ENCODE measurements around the gene DEFB121. TPM values are rescaled to one million over a fixed set of nuclear protein-coding genes. Genes with fewer than 3 reads are reported as not detected.
"Not testable (repeated sequence)": the region's sequence is repeated elsewhere in the genome, so short reads cannot be mapped to it uniquely, and the experiment has no call there.

DEFB121 gene
- total RNA-seq, 1 donor from 2014 or later: not detected

DNA sequence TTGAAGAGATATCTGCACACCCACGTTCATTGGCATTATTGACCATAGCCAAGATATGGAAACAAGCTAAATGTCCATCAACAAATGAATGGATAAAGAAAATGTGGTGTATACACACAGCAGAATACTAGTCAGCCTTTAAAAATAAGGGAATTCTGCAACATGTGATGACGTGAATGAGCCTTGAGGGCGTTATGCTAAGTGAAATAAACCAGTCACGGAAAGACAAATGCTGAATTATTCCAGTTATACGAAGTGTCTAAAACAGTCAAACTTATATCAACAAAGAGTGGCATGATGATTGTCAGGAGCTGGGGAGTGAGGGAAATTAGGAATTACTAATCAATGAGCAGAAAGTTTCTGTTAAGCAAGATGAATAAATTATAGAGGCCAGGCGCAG is 8.4 kb upstream of the DEFB121 start:
- no peaks in the 10 kb centered on the region for H3K36me3 Mint-ChIP-seq (ENCODE audit: low read depth)
- H3K27ac Mint-ChIP-seq: no peak overlapping the region
- H3K4me1 Mint-ChIP-seq (ENCODE audit: low read depth): no peaks in the 10 kb centered on the region
- H3K9me3 Mint-ChIP-seq: no peaks in the 10 kb centered on the region
- intact Hi-C loops (cut with micrococcal nuclease): no loop called here
- H3K27me3 Mint-ChIP-seq (ENCODE audit: insufficient read depth): no peaks in the 10 kb centered on the region
- no peak overlapping the region for H3K4me3 Mint-ChIP-seq
- DNase-seq (ENCODE audit: low spot score): no peak

DNA sequence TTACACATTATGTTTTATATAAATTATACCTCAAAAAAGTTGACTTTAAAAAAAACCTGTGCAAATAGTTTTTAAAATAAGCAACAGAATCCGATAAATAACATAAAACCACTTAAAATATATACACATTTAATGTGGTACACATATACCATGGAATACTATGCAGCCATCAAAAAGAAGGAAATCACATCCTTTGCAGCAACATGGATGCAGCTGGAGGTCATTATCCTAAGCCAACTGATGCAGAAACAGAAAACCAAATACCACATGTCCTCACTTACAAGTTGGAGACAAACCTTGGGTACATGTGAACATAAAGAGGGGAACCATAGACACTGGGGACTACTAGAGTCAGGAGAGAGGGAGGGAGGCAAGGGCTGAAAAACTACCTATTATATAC is 4.0 kb upstream of the DEFB121 start:
- no peaks in the 10 kb centered on the region for H3K9me3 Mint-ChIP-seq
- H3K36me3 Mint-ChIP-seq (ENCODE audit: low read depth): no peaks in the 10 kb centered on the region
- H3K4me1 Mint-ChIP-seq (ENCODE audit: low read depth): no peaks in the 10 kb centered on the region
- H3K4me3 Mint-ChIP-seq: no peak overlapping the region
- H3K27ac Mint-ChIP-seq: no peak overlapping the region
- H3K27me3 Mint-ChIP-seq (ENCODE audit: insufficient read depth): no peaks in the 10 kb centered on the region
- DNase-seq (ENCODE audit: low spot score): no peak
- intact Hi-C loops (cut with micrococcal nuclease): no loop called here

DNA sequence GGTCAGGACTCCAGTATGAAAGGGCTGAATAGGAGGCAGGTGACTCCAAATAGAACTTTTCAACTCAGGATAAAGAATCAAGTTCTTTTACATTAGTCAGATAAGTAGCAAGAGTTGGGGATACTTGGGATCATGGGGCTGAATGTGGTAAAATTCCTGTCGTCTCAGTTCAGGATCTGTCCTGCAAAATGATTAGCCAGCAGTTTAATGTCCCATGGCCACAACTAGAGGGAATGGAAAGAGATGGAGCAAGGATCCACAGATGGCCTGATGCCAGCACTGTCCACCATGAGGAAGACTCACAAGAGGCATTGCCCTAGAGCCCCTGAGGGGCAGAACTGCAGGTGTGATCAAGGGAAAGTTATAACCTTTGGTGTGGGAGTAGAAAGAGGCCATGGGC is 2.1 kb downstream of the DEFB121 start:
- no peak for DNase-seq (ENCODE audit: low spot score)
- intact Hi-C loops (cut with micrococcal nuclease): no loop called here
- Mint-ChIP-seq H3K36me3 (ENCODE audit: low read depth) (no peaks in the 10 kb centered on the region), H3K27me3 (ENCODE audit: insufficient read depth) (no peaks in the 10 kb centered on the region), H3K9me3 (no peaks in the 10 kb centered on the region), H3K4me3 (no peak overlapping the region), H3K4me1 (ENCODE audit: low read depth) (no peaks in the 10 kb centered on the region), H3K27ac (no peak overlapping the region)

DNA sequence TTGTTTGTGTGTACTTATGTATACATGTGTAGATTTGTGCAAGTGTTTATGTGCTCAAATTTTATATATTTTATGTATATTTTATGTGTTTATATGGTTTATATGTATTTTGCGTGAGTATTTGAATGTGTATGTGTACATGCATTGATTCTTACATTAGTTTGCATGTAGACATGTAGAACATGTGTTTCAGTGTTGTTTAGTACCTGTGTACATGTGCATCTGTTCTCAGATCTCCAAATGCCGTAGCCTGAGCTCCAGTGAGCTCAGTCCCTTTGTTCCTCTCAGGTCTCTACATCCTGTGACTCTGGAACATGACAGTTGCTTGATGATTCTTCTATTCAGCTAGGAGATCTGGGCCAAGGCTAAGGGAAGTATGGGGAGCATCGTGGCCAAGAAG is 11.1 kb downstream of the DEFB121 start:
- H3K27ac Mint-ChIP-seq: no peak overlapping the region
- no peak overlapping the region for H3K4me3 Mint-ChIP-seq
- no peak for DNase-seq (ENCODE audit: low spot score)

DNA sequence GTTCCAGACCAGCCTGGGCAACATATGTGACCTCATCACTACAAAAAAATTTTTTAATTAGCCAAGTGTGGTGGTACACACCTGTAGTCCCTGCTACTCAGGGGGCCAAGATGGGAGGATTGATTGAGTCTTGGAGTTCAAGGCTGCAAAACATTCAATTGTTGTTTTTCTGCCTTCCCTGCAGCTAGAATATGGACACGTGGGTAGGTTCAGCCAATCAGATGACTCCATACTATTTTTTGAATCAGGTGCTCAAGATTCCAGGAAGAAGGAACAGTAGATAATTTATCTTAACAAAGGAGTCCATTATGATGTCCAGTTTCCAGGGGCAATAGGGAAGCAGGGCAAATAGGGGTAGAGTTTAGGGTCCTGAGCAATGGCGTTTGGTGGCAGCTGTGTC is 13.2 kb downstream of the DEFB121 start:
- H3K27ac Mint-ChIP-seq: no peak overlapping the region
- peaks cover 1% of the 10 kb centered on the region for H3K27me3 Mint-ChIP-seq (ENCODE audit: insufficient read depth)
- intact Hi-C loops (cut with micrococcal nuclease): no loop called here
- H3K9me3 Mint-ChIP-seq: no peaks in the 10 kb centered on the region
- H3K4me1 Mint-ChIP-seq (ENCODE audit: low read depth): no peaks in the 10 kb centered on the region
- DNase-seq (ENCODE audit: low spot score): no peak
- no peaks in the 10 kb centered on the region for H3K36me3 Mint-ChIP-seq (ENCODE audit: low read depth)
- H3K4me3 Mint-ChIP-seq: no peak overlapping the region

More for the DNA sequence above, 11.1 kb downstream of the DEFB121 start:
- H3K27me3 Mint-ChIP-seq (ENCODE audit: insufficient read depth): peaks cover 1% of the 10 kb centered on the region
- H3K4me1 Mint-ChIP-seq (ENCODE audit: low read depth): no peaks in the 10 kb centered on the region
- intact Hi-C loops (cut with micrococcal nuclease): no loop called here
- H3K36me3 Mint-ChIP-seq (ENCODE audit: low read depth): no peaks in the 10 kb centered on the region
- no peaks in the 10 kb centered on the region for H3K9me3 Mint-ChIP-seq

DNA sequence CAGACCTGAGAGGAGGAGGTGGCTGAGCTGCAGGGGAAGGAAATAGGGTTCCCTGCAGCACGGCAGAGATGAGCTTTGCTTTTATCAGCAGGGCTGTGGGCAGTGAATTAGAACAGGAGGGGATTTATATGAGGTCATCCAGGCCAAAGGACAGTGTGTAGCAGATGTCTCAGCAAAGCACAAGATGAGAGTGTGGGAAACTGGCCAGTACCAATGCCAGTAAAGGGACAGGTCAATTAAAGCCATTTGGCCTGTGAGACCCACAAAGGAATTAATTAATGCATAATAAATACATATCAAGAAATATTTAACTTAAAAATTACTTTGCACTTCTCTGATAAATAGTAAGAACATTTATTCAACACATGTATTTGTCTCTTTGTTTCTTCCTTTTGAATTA is 15.5 kb downstream of the DEFB121 start, which contains the start of gene DEFB119:
DEFB119 (minus strand) TSS at position 101 of the 400 bp plus-strand sequence. CDS start 107 bp downstream, outside the sequence.
- intact Hi-C loops (cut with micrococcal nuclease): no loop called here
- no peak for DNase-seq (ENCODE audit: low spot score)
- Mint-ChIP-seq H3K4me3 (no peak within 1 kb of the TSS), H3K36me3 (ENCODE audit: low read depth) (no peaks in the 10 kb centered on the region), H3K9me3 (no peaks in the 10 kb centered on the region), H3K27ac (no peak within 1 kb of the TSS), H3K27me3 (ENCODE audit: insufficient read depth) (peaks cover 1% of the 10 kb centered on the region), H3K4me1 (ENCODE audit: low read depth) (no peaks in the 10 kb centered on the region)

DNA sequence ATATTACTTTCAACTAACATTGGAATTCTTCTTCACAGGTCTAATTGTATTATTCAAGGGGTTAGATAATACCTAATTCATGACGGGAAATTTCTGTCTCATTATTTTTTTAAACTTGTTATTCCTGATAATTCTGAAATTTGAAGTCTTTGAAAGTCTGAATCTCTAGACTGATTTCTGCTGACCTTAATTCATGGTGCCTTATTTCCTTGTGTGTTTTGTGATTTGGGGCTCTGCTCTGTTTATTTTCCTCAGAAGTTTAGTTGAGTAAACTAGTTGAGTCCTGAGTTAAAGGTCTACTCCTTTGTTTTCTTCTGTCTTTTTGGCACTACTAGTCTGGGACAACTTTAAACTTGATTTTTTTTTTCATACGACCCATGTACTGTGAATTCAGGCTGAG is 31.7 kb downstream of the DEFB121 start:
- H3K4me3 Mint-ChIP-seq: no peak overlapping the region
- intact Hi-C loops (cut with micrococcal nuclease): no loop called here
- no peak overlapping the region for H3K27ac Mint-ChIP-seq
- DNase-seq (ENCODE audit: low spot score): no peak
- peaks cover 7% of the 10 kb centered on the region for H3K9me3 Mint-ChIP-seq
- H3K27me3 Mint-ChIP-seq (ENCODE audit: insufficient read depth): no peaks in the 10 kb centered on the region
- no peaks in the 10 kb centered on the region for H3K36me3 Mint-ChIP-seq (ENCODE audit: low read depth)
- no peaks in the 10 kb centered on the region for H3K4me1 Mint-ChIP-seq (ENCODE audit: low read depth)

DNA sequence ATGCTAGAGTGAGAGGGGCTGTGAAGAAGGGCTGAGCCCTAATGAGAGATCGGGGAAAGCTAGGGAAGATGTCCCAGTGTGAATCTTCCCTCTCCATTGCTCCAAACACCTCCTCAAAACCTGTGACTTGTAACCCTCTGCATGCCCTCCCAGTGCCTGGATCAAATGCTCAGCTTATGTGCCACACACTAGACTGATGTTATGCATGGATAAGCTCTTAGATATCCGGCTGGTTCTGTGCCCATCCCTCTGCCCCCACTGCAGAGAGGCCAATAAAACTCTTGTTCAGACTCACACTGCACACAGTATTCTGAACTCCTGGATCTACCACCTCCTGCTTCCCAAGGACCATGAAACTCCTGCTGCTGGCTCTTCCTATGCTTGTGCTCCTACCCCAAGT is 37.7 kb downstream of the DEFB121 start, which contains the start of gene DEFB118:
DEFB118 (plus strand) TSS at position 301 of the 400 bp plus-strand sequence; CDS start at position 351, 50 bp downstream.
- no peaks in the 10 kb centered on the region for H3K9me3 Mint-ChIP-seq
- DNase-seq (ENCODE audit: low spot score): no peak
- H3K4me1 Mint-ChIP-seq (ENCODE audit: low read depth): no peaks in the 10 kb centered on the region
- intact Hi-C loops (cut with micrococcal nuclease): no loop called here
- H3K27me3 Mint-ChIP-seq (ENCODE audit: insufficient read depth): no peaks in the 10 kb centered on the region
- H3K4me3 Mint-ChIP-seq: no peak within 1 kb of the TSS
- H3K36me3 Mint-ChIP-seq (ENCODE audit: low read depth): no peaks in the 10 kb centered on the region
- H3K27ac Mint-ChIP-seq: no peak within 1 kb of the TSS

DNA sequence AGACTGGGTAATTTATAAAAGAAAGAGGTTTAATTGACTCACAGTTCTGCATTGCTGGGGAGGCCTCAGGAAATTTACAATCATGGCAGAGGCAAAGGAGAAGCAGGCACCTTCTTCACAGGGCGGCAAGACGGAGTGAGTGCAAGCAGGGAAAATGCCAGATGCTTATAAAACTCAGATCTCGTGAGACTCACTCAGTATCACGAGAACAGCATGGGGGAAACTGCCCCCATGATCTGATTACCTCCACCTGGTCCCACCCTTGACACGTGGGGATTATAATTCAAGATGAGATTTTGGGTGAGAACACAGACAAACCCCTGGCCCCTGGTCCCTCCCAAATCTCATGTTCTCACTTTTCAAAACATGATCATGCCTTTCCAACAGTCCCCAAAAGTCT is 41.7 kb downstream of the DEFB121 start:
- H3K27me3 Mint-ChIP-seq (ENCODE audit: insufficient read depth); intact Hi-C loops (cut with micrococcal nuclease); DNase-seq (ENCODE audit: low spot score); H3K9me3 Mint-ChIP-seq; H3K4me3 Mint-ChIP-seq; H3K27ac Mint-ChIP-seq; H3K36me3 Mint-ChIP-seq (ENCODE audit: low read depth); H3K4me1 Mint-ChIP-seq (ENCODE audit: low read depth): not testable (repeated sequence)

DNA sequence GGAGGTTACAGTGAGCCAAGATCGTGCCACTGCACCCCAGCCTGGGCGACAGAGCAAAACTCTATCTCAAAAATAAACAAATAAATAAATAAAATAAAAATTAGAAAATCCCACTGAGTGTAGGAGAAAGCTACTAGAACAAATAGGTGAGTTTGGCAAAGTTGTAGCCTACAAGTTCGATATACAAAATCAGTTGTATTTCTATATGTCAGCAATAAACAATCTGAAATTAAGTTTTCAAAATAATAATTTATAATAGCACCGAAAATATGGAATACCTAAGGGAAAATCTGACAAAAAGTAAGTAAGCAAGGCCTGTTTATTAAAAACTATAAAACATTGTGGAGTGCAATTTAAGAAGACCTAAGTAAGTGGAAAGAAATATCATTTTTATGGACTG is 42.7 kb downstream of the DEFB121 start:
- DNase-seq (ENCODE audit: low spot score): no peak
- H3K4me3 Mint-ChIP-seq: no peak overlapping the region
- no peaks in the 10 kb centered on the region for H3K4me1 Mint-ChIP-seq (ENCODE audit: low read depth)
- intact Hi-C loops (cut with micrococcal nuclease): no loop called here
- no peaks in the 10 kb centered on the region for H3K9me3 Mint-ChIP-seq
- H3K27me3 Mint-ChIP-seq (ENCODE audit: insufficient read depth): no peaks in the 10 kb centered on the region
- H3K36me3 Mint-ChIP-seq (ENCODE audit: low read depth): no peaks in the 10 kb centered on the region
- no peak overlapping the region for H3K27ac Mint-ChIP-seq

DNA sequence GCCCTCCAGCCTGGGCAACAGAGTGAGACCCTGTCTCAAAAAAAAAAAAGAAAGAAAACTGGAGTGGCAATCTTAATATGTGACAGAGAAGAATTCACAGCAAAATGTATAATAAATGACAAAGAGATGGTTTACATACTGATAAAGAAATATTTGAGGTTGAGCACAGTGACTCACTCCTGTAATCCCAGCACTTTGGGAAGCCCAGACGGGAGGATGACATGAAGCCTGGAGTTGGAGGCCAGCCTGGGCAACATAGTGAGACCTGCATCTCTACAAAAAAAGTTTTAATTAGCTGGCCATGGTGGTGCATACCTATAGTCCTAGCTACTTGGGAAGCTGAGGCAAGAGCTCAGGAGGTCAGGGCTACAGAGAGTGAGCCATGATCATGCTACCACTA is 50.0 kb downstream of the DEFB121 start:
- H3K36me3 Mint-ChIP-seq (ENCODE audit: low read depth): no peaks in the 10 kb centered on the region
- no peaks in the 10 kb centered on the region for H3K4me1 Mint-ChIP-seq (ENCODE audit: low read depth)
- intact Hi-C loops (cut with micrococcal nuclease): no loop called here

More for the DNA sequence above, 50.0 kb downstream of the DEFB121 start:
- no peak for DNase-seq (ENCODE audit: low spot score)
- no peaks in the 10 kb centered on the region for H3K27me3 Mint-ChIP-seq (ENCODE audit: insufficient read depth)
- no peaks in the 10 kb centered on the region for H3K9me3 Mint-ChIP-seq
- no peak overlapping the region for H3K27ac Mint-ChIP-seq
- H3K4me3 Mint-ChIP-seq: no peak overlapping the region

Other genes starting within 250 kb of the DEFB121 start
- not detected in 2 replicates for gene DEFB115, start 148.6 kb downstream of the DEFB121 start, total RNA-seq
- gene DEFB116, start 97.6 kb downstream of the DEFB121 start, total RNA-seq: not detected in 2 replicates
- not detected in 2 replicates for gene DEFB118, start 37.6 kb downstream of the DEFB121 start, total RNA-seq
- not detected in 2 replicates for gene DEFB119, start 15.6 kb downstream of the DEFB121 start, total RNA-seq
- gene DEFB123, start 34.4 kb upstream of the DEFB121 start, total RNA-seq: not detected in 2 replicates
- gene DEFB124, start 68.9 kb upstream of the DEFB121 start, total RNA-seq: not detected in 2 replicates
- not detected in 2 replicates for gene REM1, start 69.1 kb upstream of the DEFB121 start, total RNA-seq
- 215 and 228 TPM in 2 replicates for gene HM13, start 108.2 kb upstream of the DEFB121 start, total RNA-seq
- 3.4 and 4.0 TPM in 2 replicates for gene ID1, start 199.1 kb upstream of the DEFB121 start, total RNA-seq
- not detected in 2 replicates for gene COX4I2, start 231.7 kb upstream of the DEFB121 start, total RNA-seq

Data from activated T-helper 1 cell treated with anti-CD3 and anti-CD28 coated beads, Interleukin-12 subunit alpha, Interleukin-12 subunit beta, Interleukin-2, Interleukin-4 antibody, amounts not matched to agents 30 ng/mL and 10 ng/mL and 1 ng/mL, durations not matched to agents 14 hours and 24 hours and 36 hours (primary cell).